GM21528 (cell line): ENCODE data around the gene HNF4A.

Experiments
- ATAC-seq: cut with Tn5 transposase; IDR thresholded peaks from one replicate; pipeline ENCODE4 v1.9.1; 2021; ENCODE audit warnings: mild to moderate bottlenecking, moderate library complexity; ENCODE audit not compliant: unreplicated experiment, low FRiP score

HNF4A gene

GRCh38 chr20:44435630-44436335, 80.3 kb downstream of the HNF4A start:
- no peak for ATAC-seq

GRCh38 chr20:44436393-44436792, 80.9 kb downstream of the HNF4A start:
- no peak for ATAC-seq

GRCh38 chr20:44437497-44437896, 82.0 kb downstream of the HNF4A start:
- no peak for ATAC-seq

GRCh38 chr20:44438782-44439181, 83.3 kb downstream of the HNF4A start:
- ATAC-seq = no peak

GRCh38 chr20:44439318-44439717, 83.8 kb downstream of the HNF4A start:
- ATAC-seq = no peak

GRCh38 chr20:44442298-44443070, 87.0 kb downstream of the HNF4A start:
- no peak for ATAC-seq

- no peak for ATAC-seq
Observed at GRCh38 chr20:44445742-44446710, 90.5 kb downstream of the HNF4A start.

- no peak for ATAC-seq
Observed at GRCh38 chr20:44447827-44448419, 92.4 kb downstream of the HNF4A start.

GRCh38 chr20:44448753-44449546, 93.5 kb downstream of the HNF4A start:
- ATAC-seq = no peak

- ATAC-seq = no peak
Observed at GRCh38 chr20:44449864-44450263, 94.4 kb downstream of the HNF4A start.

- ATAC-seq = no peak
Observed at GRCh38 chr20:44450281-44450889, 94.9 kb downstream of the HNF4A start.

GRCh38 chr20:44450903-44451450, 95.5 kb downstream of the HNF4A start:
- no peak for ATAC-seq

- ATAC-seq = no peak
Observed at GRCh38 chr20:44454306-44454963, 98.9 kb downstream of the HNF4A start.

GRCh38 chr20:44455126-44455525, 99.6 kb downstream of the HNF4A start:
- ATAC-seq = no peak

GRCh38 chr20:44456611-44457010, 101.1 kb downstream of the HNF4A start:
- ATAC-seq = no peak

GRCh38 chr20:44457016-44457415, 101.5 kb downstream of the HNF4A start:
- ATAC-seq = no peak

- ATAC-seq = no peak
Observed at GRCh38 chr20:44459271-44459670, 103.8 kb downstream of the HNF4A start.

GRCh38 chr20:44460795-44461141, 105.3 kb downstream of the HNF4A start:
- no peak for ATAC-seq
